Esophagus (tissue), 2 donors: ENCODE results near the gene NKAIN4. TPM values are rescaled to one million over a fixed set of nuclear protein-coding genes. Genes with fewer than 3 reads are reported as not detected.

Experiments used
- H3K27ac ChIP-seq, 2 donors: one replicate each; pipeline ENCODE4 v1.5.1; 2013; ENCODE audit warnings: low read depth in 2 of 2, mild to moderate bottlenecking in 2 of 2, inconsistent platforms in 1 of 2, low read length in 1 of 2, moderate library complexity in 1 of 2
- H3K27me3 ChIP-seq, 2 donors: one replicate each; pipeline ENCODE4 v1.6.1; 2013; ENCODE audit warnings: low read length in 2 of 2, control low read depth in 1 of 2, mild to moderate bottlenecking in 1 of 2; ENCODE audit not compliant: insufficient read depth in 2 of 2, control insufficient read depth in 1 of 2
- H3K36me3 ChIP-seq, 2 donors: one replicate each; pipeline ENCODE4 v1.6.1; 2013; ENCODE audit warnings: low read length in 1 of 2; ENCODE audit not compliant: control insufficient read depth in 2 of 2, insufficient read depth in 2 of 2
- H3K4me1 ChIP-seq, 2 donors: one replicate each; pipeline ENCODE4 v1.6.1; 2013; ENCODE audit warnings: low read length in 1 of 2; ENCODE audit not compliant: control insufficient read depth in 2 of 2, insufficient read depth in 2 of 2
- H3K4me3 ChIP-seq, 2 donors: one replicate each; pipeline ENCODE4 v1.5.1; 2013; ENCODE audit warnings: low read length in 2 of 2, mild to moderate bottlenecking in 2 of 2, low read depth in 1 of 2, moderate library complexity in 1 of 2
- H3K9me3 ChIP-seq, 2 donors: one replicate each; pipeline ENCODE4 v1.6.1; 2013; ENCODE audit warnings: mild to moderate bottlenecking in 2 of 2, low read depth in 1 of 2, low read length in 1 of 2, moderate library complexity in 1 of 2; ENCODE audit not compliant: control insufficient read depth in 2 of 2, insufficient read depth in 1 of 2
- WGBS, 2 donors: extraction: QIAGEN DNeasy Blood & Tissue Kit; methylation state at CpG; one replicate each; pipeline ENCODE4 v1.1.7; 2013; 5-methylcytosine and 5-hydroxymethylcytosine counted together
- polyA plus RNA-seq, 2 donors: library from polyadenylated mRNA; stranded (reverse); fragments of 200-250 nt; gene quantifications; one replicate each; pipeline ENCODE4 v1.2.3, GENCODE V29; 2013
- donor health status: healthy with polysubstance abuse.
- donor health status: Bipolar disorder and iron deficiency.

Gene NKAIN4
- polyA plus RNA-seq, 2 donors, result not detected

DNA sequence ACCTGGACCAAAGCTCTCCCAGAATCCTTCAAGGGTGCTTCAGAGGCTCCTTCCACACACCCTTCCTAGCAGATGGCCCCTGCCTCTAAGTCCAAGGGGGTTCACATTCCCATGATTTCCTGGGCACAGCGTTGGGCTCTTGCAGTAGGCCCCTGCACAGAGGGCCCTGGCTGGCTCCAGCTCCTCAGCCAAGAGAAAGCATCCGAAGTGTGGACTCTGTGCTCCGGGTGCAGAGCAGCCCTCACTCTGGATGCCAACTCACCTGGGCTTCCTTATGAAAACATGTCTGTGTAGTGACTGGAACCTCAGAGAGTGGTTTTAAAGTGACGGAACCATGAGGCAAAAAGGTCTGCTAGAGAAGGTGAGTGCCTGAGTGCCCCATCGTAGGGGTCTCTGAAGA, 49.9 kb downstream of the NKAIN4 start:
- Histone ChIP-seq H3K27me3 (no peaks in the 10 kb centered on the region), H3K9me3 (no peaks in the 10 kb centered on the region), H3K27ac (no peak overlapping the region), H3K4me3 (no peak overlapping the region), H3K4me1 (peaks cover 2 to 5% of the 10 kb centered on the region in 2 donors), H3K36me3 (peaks cover 22 to 37% of the 10 kb centered on the region in 2 donors)
- 91% methylated on average over 5 of the region's 5 CpGs for WGBS, 2 donors

DNA sequence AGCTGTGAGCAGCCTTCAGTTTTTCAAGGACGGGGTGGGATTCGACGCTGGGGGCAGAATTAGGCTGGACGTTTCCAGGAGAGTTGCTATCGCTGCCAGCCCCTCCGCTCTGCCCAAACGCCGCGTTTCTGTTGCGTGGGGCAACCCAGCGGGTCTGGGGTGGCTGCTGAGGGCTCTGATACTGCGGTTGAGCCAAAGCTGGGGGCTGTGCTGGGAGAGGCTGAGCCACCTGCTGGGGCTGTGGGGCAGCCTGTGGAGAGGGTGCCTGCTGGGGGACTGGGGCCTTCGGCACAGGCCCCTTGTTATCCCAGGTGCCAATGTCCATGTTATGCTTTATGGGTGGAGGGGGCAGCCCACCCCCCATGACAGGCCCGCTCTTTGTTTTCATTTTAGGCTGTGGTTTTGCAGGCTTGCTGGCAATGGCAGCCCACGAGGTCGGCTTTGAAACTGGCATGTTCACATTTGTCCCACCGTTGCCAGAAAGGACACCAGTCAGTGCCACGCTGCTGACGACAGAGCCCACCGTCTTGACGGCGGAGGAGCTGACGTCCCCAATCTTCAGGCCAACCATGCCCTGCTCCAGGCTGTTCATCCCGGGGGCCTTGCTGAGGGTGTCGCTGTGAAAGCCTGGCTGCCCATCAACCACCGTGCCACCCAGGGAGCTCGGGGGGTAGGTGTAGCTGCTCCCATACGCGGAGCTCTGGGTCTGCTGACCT, 51.3 kb downstream of the NKAIN4 start:
- no peak overlapping the region for H3K27ac ChIP-seq
- H3K36me3 ChIP-seq, result peaks cover 18 to 32% of the 10 kb centered on the region in 2 donors
- peaks cover 2 to 5% of the 10 kb centered on the region in 2 donors for H3K4me1 ChIP-seq
- no peak overlapping the region for H3K4me3 ChIP-seq
- no peaks in the 10 kb centered on the region for H3K9me3 ChIP-seq
- H3K27me3 ChIP-seq, result no peaks in the 10 kb centered on the region
- WGBS, 2 donors, result 92% methylated on average over 29 of the region's 29 CpGs

DNA sequence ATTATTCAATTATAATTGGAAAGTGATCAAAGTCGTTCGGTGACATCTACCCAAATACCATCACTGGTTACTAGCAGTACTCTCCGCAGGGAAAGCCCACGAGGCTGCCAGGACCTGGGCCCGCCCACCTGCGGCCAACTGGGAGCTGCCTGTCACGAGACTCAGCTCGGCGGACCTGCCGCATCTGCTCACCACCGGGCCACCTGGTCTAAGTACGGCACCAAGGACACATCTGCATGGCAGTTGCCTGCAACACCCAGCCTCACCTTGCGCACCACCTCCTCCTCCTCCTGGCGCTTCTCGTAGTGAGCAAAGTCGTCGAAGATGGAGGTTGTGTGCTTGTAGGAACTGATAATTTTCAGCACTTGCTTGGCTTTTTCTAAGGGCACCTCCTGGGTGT, 52.2 kb downstream of the NKAIN4 start:
- Histone ChIP-seq H3K9me3 (no peaks in the 10 kb centered on the region), H3K27me3 (no peaks in the 10 kb centered on the region), H3K4me3 (no peak overlapping the region), H3K36me3 (peaks cover 18 to 32% of the 10 kb centered on the region in 2 donors), H3K4me1 (peaks cover 2 to 3% of the 10 kb centered on the region in 2 donors), H3K27ac (no peak overlapping the region)
- 88 to 90% methylated on average over 17 of the region's 17 CpGs for WGBS, 2 donors

DNA sequence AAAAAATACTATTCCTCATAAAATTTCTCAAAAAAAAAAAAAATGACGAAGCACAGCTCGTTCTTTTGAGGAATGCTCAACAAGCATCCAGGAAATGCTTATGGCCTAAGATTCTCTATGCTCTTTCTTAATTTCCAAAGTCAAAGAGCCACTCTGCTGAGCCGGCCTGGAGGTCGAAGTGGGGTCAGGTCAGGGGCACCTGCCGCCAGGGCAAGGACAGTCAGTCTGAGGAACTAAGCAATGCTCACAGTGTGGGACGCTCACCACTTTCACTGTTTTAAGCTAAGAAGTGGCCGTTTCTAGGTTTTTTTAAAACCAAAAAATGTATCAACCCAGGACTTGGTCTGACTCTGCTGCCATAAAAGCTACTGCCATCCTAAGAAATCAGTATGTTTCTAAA, 55.7 kb downstream of the NKAIN4 start:
- Histone ChIP-seq H3K36me3 (peaks cover 12 to 30% of the 10 kb centered on the region in 2 donors), H3K4me3 (no peak overlapping the region), H3K9me3 (no peaks in the 10 kb centered on the region), H3K27me3 (no peaks in the 10 kb centered on the region), H3K27ac (no peak overlapping the region), H3K4me1 (no peaks in the 10 kb centered on the region)
- 76 to 79% methylated on average over 7 of the region's 7 CpGs for WGBS, 2 donors

DNA sequence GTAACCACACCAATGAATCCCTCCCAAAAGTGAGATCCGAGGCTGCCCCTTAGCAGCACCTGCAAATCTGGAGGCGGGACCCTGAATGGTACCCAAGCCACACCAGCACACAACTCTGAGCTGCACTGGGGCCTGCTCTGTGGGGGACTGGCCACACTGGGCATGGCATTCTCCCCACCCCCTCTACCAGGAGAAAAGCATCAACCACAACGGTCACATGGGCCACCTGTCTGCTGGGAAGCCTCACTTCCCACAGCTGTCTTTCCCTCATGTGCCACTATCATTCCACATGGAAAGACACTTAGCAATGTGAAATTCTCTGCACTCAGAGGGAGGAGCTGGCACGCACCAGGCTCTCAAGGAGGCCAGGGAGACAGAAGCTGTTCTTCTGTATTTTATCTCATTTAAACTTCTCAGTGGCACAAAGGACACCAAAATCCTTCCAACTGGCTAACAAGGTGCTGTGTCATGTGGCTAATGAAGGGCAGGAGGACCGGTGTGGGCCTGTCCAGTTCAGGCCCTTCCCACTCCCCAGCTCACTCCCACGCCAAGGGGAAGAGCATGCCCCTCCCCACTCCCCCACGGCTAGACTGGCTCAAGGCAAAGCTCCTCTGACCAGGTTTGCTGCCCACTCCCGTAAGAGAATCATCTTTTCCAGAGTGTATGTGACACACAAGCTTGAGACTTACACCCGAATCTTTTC, 57.3 kb downstream of the NKAIN4 start:
- peaks cover 9 to 13% of the 10 kb centered on the region in 2 donors for H3K36me3 ChIP-seq
- 71 to 72% methylated on average over 9 of the region's 9 CpGs for WGBS, 2 donors
- no peaks in the 10 kb centered on the region for H3K27me3 ChIP-seq
- H3K9me3 ChIP-seq, result no peaks in the 10 kb centered on the region
- H3K4me1 ChIP-seq, result no peaks in the 10 kb centered on the region
- no peak overlapping the region for H3K27ac ChIP-seq
- H3K4me3 ChIP-seq, result no peak overlapping the region

DNA sequence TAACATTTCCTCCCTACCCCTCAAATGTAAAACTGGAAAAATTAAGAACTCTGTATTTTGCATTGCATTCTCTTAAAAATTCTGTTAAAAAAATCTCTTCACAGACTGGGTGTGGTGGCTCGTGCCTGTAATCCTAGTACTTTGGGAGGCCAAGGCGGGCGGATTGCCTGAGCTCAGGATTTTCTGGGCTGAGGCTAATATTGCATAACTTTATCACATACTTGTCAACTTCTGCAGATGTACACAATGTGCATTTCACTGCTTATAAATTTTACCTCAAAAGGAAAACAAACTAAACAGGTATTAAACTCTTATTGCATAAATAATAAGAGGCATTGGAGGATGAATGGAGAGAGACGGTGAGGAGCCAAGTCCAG, 59.5 kb downstream of the NKAIN4 start:
- H3K4me1 ChIP-seq, result peaks cover 0 to 5% of the 10 kb centered on the region in 2 donors
- H3K27me3 ChIP-seq, result no peaks in the 10 kb centered on the region
- no peaks in the 10 kb centered on the region for H3K9me3 ChIP-seq
- H3K27ac ChIP-seq, result no peak overlapping the region
- WGBS, 2 donors, result 76 to 78% methylated on average over 4 of the region's 4 CpGs
- H3K4me3 ChIP-seq, result no peak overlapping the region
- peaks cover 2 to 9% of the 10 kb centered on the region in 2 donors for H3K36me3 ChIP-seq

DNA sequence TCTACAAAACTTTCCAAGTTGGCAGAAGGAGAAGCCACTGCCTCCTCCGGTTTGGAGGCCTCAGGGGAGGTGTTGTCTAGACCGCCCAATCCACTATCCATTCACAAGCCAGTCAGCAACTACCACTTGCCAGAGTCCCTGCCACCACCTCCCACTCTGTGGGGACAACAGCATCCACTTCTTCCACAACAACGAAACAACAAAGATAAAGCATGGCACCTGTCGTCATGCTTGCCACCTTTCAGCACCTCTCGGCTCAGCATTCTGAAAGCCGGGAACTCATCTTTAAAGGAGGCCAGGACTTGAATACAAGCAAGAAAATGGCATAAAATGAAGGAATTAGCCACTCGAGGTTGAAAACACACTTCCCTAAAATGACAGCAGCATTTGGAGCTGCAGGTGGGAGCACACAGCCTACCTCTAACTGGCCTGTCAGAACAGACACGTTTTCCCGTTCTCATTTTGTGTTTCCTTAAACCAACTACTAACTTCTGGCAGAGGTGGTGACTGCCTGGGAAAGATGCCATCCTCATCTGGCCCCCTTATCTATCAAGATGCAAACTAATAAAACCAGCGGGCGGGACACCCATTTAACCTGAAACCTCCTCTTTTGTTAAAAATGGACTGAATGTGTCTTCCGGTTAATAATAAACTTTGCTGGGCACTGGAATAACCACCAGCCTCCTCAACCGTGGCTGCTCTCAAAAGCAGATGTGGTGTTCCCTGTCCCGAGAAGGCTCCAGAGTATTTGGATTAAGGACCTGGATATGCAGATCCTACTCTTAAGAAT, 60.1 kb downstream of the NKAIN4 start:
- Histone ChIP-seq H3K9me3 (no peaks in the 10 kb centered on the region), H3K36me3 (peaks cover 2 to 9% of the 10 kb centered on the region in 2 donors), H3K27me3 (no peaks in the 10 kb centered on the region), H3K4me3 (no peak overlapping the region), H3K27ac (no peak overlapping the region), H3K4me1 (peaks cover 0 to 5% of the 10 kb centered on the region in 2 donors)
- WGBS, 2 donors, result 79 to 83% methylated on average over 14 of the region's 14 CpGs

DNA sequence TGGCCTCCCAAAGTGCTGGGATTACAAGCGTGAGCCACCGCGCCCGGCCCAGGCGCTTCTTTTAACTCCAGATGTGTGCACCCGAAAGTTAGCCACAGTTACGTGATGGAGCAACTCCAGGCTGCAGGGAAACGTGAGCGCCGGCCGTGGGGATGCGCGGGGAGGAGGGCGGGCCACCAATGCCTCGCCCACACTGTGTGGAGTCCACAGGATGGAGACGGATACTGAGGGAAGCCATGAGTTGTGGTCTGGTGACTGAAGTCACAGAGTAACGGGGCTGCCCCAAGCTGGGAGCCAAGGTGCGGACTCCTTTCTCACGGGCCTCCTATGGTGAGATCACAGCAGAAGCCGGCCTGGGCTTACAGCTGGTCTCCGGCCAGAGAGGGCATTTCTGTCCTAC, 61.5 kb downstream of the NKAIN4 start:
- Histone ChIP-seq H3K36me3 (peaks cover 2 to 9% of the 10 kb centered on the region in 2 donors), H3K4me1 (peaks cover 0 to 5% of the 10 kb centered on the region in 2 donors), H3K9me3 (no peaks in the 10 kb centered on the region), H3K27me3 (no peaks in the 10 kb centered on the region), H3K4me3 (no peak overlapping the region), H3K27ac (no peak overlapping the region)
- WGBS, 2 donors, result 90 to 93% methylated on average over 21 of the region's 21 CpGs

DNA sequence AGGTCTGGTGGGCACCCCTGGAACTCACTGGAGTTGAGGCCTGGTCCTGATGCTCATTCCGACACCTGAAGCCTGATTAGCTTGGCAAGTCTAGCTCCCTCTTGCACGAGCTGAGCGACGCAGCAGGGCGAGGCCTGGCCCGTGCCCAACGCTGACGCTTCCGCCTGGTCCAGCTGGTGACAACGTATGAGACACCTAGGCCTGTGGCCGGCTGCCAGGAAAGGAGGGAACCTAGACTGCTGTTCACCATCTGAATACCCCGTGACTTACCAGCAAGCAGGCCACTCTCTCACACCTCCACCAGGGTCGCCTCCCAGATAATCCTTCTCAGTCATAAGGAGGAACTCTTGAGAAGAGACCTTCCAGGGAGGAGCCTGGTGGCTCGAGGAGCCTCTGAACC, 62.9 kb downstream of the NKAIN4 start:
- Histone ChIP-seq H3K4me1 (peaks cover 0 to 5% of the 10 kb centered on the region in 2 donors), H3K36me3 (peaks cover 2 to 7% of the 10 kb centered on the region in 2 donors), H3K27me3 (no peaks in the 10 kb centered on the region), H3K4me3 (no peak overlapping the region), H3K27ac (no peak overlapping the region), H3K9me3 (no peaks in the 10 kb centered on the region)
- 52 to 61% methylated on average over 14 of the region's 14 CpGs for WGBS, 2 donors
